ENCODE measurements around the gene BMP7.

The BMP7 gene

DNA sequence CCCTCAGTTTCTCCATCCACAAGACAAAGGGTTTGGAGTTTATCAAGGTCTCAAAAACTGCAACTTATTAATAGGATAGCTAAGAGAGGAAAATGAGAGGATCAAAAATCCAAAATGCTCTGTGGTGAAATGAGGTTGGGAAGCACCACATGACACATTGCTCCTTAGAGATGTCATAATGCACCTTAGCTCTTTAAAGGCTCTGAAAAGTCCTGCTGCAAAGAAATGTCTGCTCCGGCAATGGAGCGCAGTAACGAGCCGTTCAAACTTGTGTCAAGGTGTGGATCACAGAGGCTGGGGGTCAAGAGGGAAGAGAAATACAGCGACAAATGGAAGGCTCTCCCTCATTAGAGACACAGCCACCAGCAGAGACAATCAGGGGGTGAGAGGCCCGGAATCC, 53.1 kb downstream of the BMP7 start:
- Mint-ChIP-seq H3K36me3 (ENCODE audit: low read depth) (no peaks in the 10 kb centered on the region), H3K27me3 (peaks cover 8% of the 10 kb centered on the region), H3K27ac (no peak overlapping the region), H3K4me3 (no peak overlapping the region), H3K4me1 (ENCODE audit: low read depth) (peaks cover 2% of the 10 kb centered on the region), H3K9me3 (no peaks in the 10 kb centered on the region)
- no peak for DNase-seq

DNA sequence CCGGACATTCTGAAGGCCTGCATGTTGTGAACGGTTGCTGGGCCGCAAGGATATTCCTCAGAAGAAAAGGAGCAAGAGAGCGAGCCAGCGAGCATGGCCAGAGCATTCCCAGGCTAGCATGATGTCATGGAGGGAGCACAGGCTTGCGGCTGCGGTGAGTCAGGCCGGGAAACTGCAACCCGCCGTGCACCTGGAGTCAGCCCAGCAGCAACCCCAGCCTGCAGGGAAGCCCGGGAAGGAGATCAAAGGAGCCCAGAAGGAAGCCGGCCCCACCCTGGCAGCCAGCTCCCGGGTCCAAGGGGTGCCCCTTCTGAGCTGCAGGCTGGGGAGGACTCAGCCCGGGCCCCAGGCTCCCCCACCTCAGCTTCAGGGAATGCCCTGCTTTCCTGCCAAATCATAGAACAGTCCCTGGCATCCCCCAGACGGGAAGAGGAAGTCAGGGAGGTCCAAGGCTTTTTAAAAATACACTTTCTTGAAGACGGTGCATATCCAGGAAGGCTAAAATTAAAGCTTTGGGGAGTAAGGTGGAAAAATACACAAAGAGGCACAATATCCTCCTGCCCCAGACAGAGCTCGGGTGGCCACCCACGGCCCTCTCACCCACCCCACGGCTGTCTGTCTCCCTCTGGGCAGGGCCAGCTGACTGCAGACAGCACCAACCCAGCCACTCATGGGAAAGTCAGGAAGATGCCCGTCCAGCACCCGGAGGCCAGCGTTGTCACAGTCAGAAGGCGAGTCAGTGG, 53.7 kb downstream of the BMP7 start:
- no peak for DNase-seq
- H3K27me3 Mint-ChIP-seq = peaks cover 8% of the 10 kb centered on the region
- no peak overlapping the region for H3K27ac Mint-ChIP-seq
- no peak overlapping the region for H3K4me3 Mint-ChIP-seq
- H3K36me3 Mint-ChIP-seq (ENCODE audit: low read depth) = no peaks in the 10 kb centered on the region
- no peaks in the 10 kb centered on the region for H3K9me3 Mint-ChIP-seq
- peaks cover 5% of the 10 kb centered on the region for H3K4me1 Mint-ChIP-seq (ENCODE audit: low read depth)

DNA sequence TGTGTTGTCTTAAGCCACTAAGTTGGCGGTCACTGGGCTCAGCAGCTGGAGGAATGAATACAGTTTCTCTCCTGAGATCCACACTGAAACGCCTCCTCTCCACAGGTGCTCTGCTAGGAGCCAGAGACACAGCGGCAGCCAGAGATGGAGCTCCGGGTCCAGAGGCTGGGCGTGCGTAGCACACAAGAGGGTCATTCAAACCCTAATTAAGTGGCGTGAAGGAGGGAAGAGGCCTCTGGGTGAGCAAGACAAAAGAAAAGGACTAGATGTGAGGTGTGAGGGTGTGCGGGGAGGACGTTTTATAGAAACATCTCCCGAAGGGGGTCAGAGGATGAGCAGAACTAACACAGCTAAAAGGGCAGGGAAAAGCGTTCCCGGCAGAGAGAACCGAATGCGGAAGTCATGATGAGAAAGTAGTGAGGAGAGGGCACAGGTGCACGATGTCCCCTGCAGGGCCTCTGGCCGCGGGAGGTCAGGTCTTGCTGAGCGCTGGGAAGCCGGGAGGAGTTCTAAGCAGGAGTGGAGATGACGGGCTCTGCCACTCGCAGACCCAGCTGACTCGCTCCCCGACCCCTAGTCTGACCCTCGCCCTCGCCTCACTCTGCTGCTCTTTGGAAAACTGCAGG, 54.4 kb downstream of the BMP7 start:
- Mint-ChIP-seq H3K27me3 (peaks cover 8% of the 10 kb centered on the region), H3K27ac (no peak overlapping the region), H3K4me3 (no peak overlapping the region), H3K4me1 (ENCODE audit: low read depth) (peaks cover 5% of the 10 kb centered on the region), H3K36me3 (ENCODE audit: low read depth) (no peaks in the 10 kb centered on the region), H3K9me3 (peaks cover 4% of the 10 kb centered on the region)
- DNase-seq = no peak

DNA sequence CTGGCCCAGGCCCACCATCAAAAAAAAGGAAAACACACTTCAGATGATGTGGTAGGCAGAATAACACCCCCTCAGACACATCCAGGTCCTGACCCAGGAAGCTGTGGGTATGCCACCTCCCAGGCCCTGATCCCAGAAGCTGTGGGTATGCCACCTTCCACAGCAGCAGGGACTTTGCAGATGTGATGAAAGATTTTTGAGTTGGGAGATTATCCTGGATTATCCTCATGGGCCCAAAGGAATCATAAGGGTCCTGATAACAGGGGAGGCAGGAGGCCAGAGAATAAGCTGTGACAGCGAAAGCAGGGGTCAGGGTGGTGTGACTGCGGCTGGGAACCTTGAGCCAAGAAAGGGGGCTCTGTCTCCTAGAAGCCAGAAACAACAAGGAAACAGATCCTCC, 55.0 kb downstream of the BMP7 start:
- no peak for DNase-seq
- Mint-ChIP-seq H3K36me3 (ENCODE audit: low read depth) (no peaks in the 10 kb centered on the region), H3K27me3 (peaks cover 8% of the 10 kb centered on the region), H3K27ac (no peak overlapping the region), H3K4me3 (no peak overlapping the region), H3K4me1 (ENCODE audit: low read depth) (peaks cover 5% of the 10 kb centered on the region), H3K9me3 (peaks cover 6% of the 10 kb centered on the region)

DNA sequence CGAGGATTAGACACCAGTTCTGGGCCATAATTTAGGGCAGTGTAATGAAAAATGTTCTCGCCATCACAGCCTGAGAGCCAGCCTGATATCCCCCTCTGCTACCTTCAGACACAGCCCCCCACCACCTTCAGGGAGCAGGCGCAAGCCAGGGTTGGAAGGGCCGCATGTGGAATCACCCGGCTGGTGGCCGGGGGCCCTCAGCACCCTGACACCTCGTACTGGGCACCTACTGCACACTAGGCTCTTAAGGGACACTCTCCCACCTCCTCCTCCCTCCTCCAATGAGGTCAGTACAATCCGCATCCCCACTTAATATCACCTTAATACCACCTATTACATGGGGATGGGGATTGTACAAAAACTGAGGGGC, 55.5 kb downstream of the BMP7 start:
- peaks cover 6% of the 10 kb centered on the region for H3K9me3 Mint-ChIP-seq
- H3K27ac Mint-ChIP-seq = no peak overlapping the region
- DNase-seq = no peak
- no peaks in the 10 kb centered on the region for H3K36me3 Mint-ChIP-seq (ENCODE audit: low read depth)
- H3K4me1 Mint-ChIP-seq (ENCODE audit: low read depth) = peaks cover 5% of the 10 kb centered on the region
- H3K27me3 Mint-ChIP-seq = peaks cover 8% of the 10 kb centered on the region
- no peak overlapping the region for H3K4me3 Mint-ChIP-seq

DNA sequence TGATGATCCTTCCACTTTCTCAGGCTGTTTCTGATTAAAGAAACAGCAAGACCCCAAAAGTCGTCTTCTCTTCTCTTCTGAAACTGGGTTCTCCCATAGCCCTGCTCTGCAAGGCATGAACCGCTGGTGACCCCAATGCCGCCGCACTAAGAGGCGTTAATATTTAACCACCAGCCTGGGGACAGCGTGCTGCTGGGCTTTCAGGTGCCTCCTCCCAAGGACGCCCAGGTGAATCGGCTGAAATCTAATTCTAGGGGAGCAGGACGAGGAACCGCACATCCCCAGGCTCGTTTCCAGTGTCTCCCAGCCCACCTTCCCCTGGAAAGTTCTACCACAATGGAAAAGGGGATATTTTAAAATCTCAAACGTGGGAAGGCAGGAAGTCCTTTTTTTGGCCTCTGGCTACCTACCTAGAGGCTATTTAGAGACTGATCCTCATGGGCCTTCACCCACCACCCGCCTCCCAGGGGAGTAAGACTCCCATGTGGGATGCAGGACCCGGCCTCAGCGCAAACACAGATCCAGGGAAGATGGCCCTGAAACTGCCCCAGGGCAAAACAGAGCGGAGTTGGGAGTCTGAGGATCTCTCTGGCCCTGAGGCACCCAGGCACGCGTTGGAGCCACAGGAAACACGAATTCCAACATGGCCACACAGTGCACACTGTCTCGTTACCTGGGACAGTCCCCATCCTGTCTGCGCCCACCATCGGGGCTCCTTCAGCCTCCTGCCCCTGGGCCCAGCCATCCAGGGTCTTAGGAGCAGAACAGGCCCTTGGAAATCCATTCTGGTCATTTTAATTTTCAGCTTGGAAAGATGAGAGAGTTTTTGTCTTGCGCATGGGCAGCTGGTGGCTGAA, 56.2 kb downstream of the BMP7 start:
- H3K4me3 Mint-ChIP-seq = no peak overlapping the region
- DNase-seq = no peak
- peaks cover 5% of the 10 kb centered on the region for H3K4me1 Mint-ChIP-seq (ENCODE audit: low read depth)
- no peaks in the 10 kb centered on the region for H3K36me3 Mint-ChIP-seq (ENCODE audit: low read depth)
- peaks cover 8% of the 10 kb centered on the region for H3K27me3 Mint-ChIP-seq
- H3K9me3 Mint-ChIP-seq = peaks cover 6% of the 10 kb centered on the region
- H3K27ac Mint-ChIP-seq = no peak overlapping the region

DNA sequence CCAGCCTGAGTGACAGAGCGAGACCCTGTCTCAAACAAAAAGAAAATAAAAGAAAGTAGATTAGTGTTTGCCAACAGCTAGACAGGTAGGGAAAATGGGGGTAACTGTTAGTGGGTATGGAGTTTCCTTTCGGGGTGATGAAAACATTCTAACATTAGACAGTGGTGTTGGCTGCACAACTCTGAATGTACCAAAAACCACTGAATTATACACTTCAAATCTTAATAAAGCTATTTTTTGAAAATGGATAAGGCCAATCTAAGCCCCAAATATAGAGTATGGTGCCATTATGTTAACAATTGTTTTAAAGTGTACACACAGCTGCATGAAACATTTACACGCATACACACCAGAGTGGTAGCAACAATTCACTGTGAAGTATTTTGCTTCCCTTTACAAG, 57.0 kb downstream of the BMP7 start:
- Mint-ChIP-seq H3K27me3 (peaks cover 10% of the 10 kb centered on the region), H3K9me3 (peaks cover 6% of the 10 kb centered on the region), H3K4me1 (ENCODE audit: low read depth) (peaks cover 5% of the 10 kb centered on the region)

DNA sequence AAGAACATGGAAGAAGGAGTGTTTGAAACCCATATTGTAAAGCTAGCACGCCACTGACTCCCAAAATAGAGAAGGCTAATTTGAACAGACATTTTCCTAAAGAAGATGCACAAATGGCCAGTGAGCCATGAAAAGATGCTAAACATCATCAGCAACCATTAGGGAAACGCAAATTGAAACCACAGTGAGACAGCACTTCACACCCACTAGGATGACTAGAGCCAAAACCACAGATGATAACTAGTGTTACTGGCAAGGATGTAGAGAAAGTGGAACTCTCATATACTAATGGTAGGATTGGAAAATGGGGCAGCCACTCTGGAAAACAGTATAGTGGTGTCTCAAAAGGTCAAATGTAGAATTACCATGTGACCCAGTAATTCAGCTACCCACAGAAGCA, 58.2 kb downstream of the BMP7 start:
- no peaks in the 10 kb centered on the region for H3K36me3 Mint-ChIP-seq (ENCODE audit: low read depth)
- H3K9me3 Mint-ChIP-seq = peaks cover 6% of the 10 kb centered on the region
- H3K27me3 Mint-ChIP-seq = peaks cover 10% of the 10 kb centered on the region
- DNase-seq = no peak
- H3K4me3 Mint-ChIP-seq = no peak overlapping the region
- H3K27ac Mint-ChIP-seq = no peak overlapping the region
- peaks cover 5% of the 10 kb centered on the region for H3K4me1 Mint-ChIP-seq (ENCODE audit: low read depth)

More for the DNA sequence above, 57.0 kb downstream of the BMP7 start:
- H3K4me3 Mint-ChIP-seq = no peak overlapping the region
- DNase-seq = no peak
- no peaks in the 10 kb centered on the region for H3K36me3 Mint-ChIP-seq (ENCODE audit: low read depth)
- no peak overlapping the region for H3K27ac Mint-ChIP-seq

DNA sequence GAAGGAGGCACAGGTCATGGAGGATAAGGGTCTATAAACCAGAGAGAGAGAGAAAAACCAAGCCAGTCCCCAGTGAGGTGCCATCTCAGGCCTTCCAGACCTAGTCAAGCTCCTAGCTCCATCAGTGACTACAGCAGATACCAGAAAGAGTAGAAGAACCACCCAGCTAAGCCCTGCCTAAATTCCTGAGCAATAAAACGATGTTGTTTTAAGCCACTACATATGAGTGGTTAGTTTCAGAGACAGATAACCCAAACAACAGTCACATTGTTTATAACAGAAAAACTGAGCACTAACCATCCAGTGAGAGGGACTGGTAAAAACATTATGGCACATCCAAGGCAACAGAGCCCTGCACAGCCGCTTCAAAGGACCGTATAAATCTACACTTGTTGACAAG, 59.2 kb downstream of the BMP7 start:
- H3K9me3 Mint-ChIP-seq = peaks cover 6% of the 10 kb centered on the region
- no peak for DNase-seq
- H3K36me3 Mint-ChIP-seq (ENCODE audit: low read depth) = no peaks in the 10 kb centered on the region
- H3K4me3 Mint-ChIP-seq = no peak overlapping the region
- H3K27ac Mint-ChIP-seq = no peak overlapping the region
- H3K27me3 Mint-ChIP-seq = peaks cover 8% of the 10 kb centered on the region
- H3K4me1 Mint-ChIP-seq (ENCODE audit: low read depth) = peaks cover 5% of the 10 kb centered on the region

DNA sequence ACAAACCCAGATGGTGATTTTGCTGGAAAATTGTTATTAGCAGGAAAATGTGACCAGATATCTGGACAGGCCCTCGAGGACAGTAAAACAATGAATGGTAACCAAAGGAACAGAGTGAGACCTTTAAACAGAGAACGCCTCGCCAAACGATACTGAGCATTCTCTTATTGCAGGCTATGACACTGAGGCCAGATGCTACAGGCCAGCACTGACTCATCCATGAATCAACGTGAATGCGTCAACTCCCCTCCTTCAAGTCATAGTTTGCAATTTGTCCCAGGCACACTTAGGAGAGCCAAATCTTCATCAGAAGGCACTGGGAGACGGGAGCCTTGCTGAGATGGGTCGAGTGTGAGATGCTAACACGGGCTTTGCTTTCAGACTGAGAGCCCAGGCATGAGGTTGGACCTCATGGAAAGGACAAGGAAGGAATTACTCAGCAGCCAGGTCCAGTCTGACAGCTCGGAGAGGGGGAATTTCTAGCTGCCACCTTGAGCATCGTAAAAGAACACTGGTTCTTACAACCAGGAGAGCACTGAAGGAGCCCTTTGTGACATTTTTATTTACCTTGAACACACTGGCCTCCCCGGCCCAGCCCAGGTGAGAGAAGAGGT, 60.7 kb downstream of the BMP7 start:
- Mint-ChIP-seq H3K27ac (no peak overlapping the region), H3K4me1 (ENCODE audit: low read depth) (peaks cover 5% of the 10 kb centered on the region), H3K36me3 (ENCODE audit: low read depth) (no peaks in the 10 kb centered on the region), H3K27me3 (peaks cover 6% of the 10 kb centered on the region), H3K9me3 (peaks cover 6% of the 10 kb centered on the region), H3K4me3 (no peak overlapping the region)
- no peak for DNase-seq

DNA sequence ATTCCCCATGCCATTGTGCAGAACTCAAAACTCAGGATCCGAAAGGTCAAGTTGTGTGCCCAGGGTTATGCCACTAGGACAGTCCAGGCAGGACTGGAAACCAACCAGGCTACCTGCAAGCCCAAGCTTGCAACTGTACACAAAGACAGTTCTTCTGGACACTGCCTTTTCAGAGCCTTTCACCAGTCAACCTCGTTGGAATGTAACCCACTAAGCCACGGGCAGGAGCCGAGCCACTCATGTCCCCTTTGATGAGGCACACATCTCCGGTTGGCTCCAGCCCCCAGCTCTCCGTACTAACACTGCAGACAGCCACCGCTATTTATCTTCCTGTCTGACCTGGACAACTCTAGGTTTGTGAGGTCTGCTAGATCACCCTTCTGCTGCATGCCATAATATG, 62.5 kb downstream of the BMP7 start:
- Mint-ChIP-seq H3K4me3 (no peak overlapping the region), H3K4me1 (ENCODE audit: low read depth) (peaks cover 5% of the 10 kb centered on the region), H3K27ac (no peak overlapping the region), H3K27me3 (peaks cover 6% of the 10 kb centered on the region), H3K9me3 (peaks cover 6% of the 10 kb centered on the region), H3K36me3 (ENCODE audit: low read depth) (no peaks in the 10 kb centered on the region)
- no peak for DNase-seq

DNA sequence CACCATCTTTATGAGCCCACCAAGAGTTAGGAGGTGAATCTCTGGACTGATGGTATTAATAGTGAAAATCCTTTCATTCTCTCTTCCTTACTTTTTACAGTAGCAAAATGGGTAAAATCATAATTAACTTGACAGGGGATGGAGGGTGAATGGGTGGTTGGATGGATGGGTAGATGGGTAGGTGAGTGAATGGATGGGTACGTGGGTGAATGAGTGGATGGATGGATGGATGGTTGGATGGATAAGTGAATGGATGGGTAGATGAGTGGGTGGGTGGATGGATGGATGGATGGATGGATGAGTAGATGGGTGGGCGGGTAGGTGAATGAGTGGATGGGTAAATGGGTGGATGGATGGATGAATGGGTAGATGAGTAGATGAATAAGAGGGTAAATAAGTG, 63.2 kb downstream of the BMP7 start:
- Mint-ChIP-seq H3K9me3 (peaks cover 6% of the 10 kb centered on the region), H3K27ac (no peak overlapping the region), H3K4me1 (ENCODE audit: low read depth) (peaks cover 2% of the 10 kb centered on the region), H3K27me3 (peaks cover 6% of the 10 kb centered on the region), H3K36me3 (ENCODE audit: low read depth) (no peaks in the 10 kb centered on the region), H3K4me3 (no peak overlapping the region)
- no peak for DNase-seq

DNA sequence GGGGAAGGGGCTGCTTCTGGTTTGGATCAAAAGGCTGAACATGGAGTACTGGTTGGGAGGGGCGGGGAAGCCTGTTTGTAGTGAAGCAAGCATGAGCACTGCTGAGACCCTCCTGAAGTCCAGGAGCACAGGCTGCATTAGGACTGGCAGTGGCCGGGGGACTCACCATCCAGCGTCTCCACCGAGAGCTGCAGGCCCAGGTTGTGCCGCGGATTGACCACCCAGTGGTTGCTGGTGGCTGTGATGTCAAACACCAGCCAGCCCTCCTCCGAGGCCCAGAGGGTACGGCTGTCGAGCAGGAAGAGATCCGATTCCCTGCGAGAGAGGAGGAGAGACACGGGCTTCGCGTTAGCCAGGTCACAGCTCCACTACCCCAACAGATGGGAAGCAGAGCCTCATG, 64.1 kb downstream of the BMP7 start:
- Mint-ChIP-seq H3K27me3 (peaks cover 10% of the 10 kb centered on the region), H3K27ac (no peak overlapping the region), H3K36me3 (ENCODE audit: low read depth) (no peaks in the 10 kb centered on the region), H3K4me1 (ENCODE audit: low read depth) (no peaks in the 10 kb centered on the region), H3K9me3 (peaks cover 6% of the 10 kb centered on the region), H3K4me3 (no peak overlapping the region)
- no peak for DNase-seq

DNA sequence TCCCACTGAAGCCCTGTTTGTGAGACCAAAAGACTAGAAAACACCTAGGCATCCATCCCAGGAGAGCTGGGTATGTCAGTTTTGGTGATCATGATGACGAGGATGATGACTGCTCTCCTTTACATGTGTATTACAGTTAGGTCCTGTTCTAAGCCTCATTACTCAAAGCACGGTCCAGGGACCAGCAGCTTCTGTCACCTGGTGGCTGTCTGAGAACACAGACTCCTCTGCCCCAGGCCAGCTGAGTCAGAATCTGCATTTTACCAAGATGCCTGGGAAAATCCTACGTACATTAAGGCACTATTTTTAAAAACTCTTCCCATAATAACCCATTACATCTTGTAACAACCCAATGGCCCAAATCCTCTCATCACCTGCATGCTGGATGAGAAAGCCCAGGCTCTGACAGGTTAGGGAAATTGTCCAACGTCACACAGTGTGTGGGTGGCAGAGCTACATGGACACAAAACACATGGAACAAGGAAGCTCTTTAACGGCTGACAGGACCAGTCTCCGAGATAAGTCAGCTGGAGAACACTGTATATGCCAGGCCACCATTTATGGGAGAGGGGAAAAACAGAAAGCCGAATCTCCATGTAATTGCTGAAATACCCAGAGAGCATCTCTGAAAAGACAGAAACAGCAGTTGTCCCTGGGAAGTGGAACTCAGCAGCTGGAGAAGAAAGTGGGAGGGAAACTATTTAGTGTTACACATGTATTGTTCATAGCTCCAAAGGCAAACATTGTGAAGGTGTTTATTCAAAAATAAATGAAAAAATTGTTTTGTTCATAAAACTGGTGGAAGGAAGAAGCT, 65.4 kb downstream of the BMP7 start:
- H3K4me3 Mint-ChIP-seq = no peak overlapping the region

More for the DNA sequence above, 65.4 kb downstream of the BMP7 start:
- DNase-seq = no peak
- no peaks in the 10 kb centered on the region for H3K9me3 Mint-ChIP-seq
- H3K27me3 Mint-ChIP-seq = peaks cover 15% of the 10 kb centered on the region
- no peak overlapping the region for H3K27ac Mint-ChIP-seq
- no peaks in the 10 kb centered on the region for H3K36me3 Mint-ChIP-seq (ENCODE audit: low read depth)
- no peaks in the 10 kb centered on the region for H3K4me1 Mint-ChIP-seq (ENCODE audit: low read depth)
